Inferior parietal cortex (tissue), 1 donor: ENCODE data around the gene PLXDC2.
A peak's percentile ranks its signal among the peaks of the same experiment; 100 is the strongest.

Experiments used
- DNase-seq: peaks from one replicate; pipeline ENCODE4 v3.0.0-alpha.2; 2016; ENCODE audit errors: extremely low spot score

Gene PLXDC2

DNA sequence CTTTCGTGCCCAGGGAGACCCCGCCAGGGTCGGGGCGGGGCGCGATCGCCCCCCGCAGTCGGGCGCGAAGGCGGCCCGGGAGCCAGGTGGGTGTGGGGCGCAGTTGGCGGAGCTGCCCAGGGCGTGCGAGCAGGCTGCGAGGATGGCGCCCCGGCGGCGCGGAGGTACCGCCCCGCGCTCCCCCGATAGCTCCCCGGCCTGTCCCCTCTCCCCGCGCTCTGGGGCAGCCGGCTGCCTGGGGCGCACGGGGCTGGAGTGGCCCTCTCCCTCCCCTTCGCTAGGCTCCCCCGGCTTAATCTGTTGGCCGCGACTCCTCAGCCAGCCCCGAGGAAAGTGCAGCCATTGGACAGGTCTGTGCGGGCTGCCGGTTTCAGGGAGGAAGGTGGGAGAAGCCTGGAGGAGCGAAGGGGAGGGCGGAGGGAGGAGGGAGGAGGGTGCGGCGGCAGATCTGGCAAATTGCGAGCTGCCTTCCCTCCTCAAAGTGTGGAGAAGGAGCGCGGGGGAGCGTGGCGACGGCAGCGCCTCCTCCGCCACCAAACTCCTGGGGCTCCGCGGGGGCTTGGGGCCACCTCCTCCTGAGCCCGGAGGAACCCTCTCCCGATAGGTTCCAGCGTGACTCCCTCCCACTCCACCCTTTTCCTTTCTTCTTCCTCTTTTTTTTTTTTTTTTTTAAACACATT is 361 bp upstream of the PLXDC2 start:
- DNase-seq = no peak

DNA sequence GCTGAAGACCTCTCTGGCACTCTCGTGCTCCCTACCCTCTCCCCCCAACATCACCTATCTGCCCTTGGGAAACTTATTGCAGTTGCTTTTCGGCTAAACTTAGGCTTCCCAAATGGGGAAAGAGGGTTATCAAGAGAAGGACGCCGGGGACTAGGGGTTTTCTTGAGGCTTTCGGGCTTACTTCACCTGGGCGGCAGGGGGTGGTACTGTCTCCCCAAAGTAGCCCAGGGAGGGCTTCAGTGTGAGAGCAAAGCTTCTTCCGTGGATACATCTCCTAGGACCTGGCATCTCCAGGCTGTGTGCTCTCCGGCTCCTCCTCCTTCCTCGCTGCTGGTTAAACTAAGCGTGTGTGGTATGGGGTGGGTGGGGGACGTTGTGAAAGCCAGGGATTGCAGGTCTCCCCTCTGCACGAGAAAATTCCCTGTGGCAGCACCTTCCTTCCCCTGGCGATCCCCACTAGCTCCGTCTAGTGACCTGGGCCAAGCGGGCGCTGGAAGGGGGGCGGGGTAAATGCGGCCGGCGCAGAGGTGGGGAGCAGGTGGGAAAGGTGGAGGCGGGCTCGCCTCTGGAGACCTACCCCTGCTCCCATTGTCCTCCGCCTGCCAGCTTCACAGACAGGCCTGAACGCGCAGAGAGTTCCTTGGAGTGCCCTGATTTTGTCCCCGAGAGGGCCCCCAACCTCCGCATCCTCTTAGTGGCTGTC is 1.1 kb downstream of the PLXDC2 start:
- no peak for DNase-seq

- no peak for DNase-seq
Measured at GRCh38 chr10:19818876-19819275, 2.6 kb downstream of the PLXDC2 start.

GRCh38 chr10:19819419-19820033 is 3.3 kb downstream of the PLXDC2 start:
- peak; percentile 94 for DNase-seq

DNA sequence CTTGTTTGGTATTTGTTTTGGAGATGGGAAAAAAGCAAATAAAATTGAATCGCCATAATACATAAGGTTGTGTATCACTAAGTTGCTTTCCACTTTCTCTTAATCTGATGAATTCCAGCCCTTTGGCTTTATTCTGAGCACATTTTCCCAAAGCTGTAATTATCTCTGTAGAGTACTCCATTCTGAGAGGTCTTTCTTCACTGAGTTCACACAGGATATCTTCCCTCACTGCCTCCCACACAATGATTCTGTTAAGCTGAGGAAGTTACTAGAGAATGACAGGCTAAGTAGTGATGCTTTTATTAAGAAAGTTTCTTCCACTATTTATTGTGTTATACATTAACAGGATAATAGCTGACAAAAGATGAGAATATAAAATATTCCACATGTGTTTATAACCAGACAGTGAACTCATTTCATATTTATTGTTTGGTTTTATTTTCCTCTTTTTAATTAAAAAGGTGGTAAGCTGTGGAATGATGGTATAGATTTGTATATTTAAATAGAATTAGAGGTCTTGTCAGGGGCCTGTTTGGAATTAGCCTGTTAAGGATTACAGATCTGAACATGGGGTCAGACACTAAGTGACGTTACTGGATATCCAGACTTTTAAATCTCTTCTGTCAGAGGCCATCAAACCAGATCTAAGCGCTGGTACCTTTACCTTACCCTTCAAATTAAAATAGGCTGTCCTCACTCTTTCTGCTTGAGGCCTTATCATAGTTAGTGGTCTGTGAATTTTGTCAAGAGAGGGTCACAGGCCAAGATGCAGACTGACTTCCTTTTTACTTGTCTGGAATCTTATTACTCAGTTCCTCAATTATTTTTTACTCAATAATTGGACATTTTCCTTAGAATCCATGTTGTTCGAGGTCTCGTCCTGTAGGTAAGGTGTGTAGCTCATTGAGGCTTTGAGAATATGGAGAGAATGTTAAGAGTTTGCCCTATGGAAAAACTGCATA is 8.4 kb downstream of the PLXDC2 start:
- no peak for DNase-seq

GRCh38 chr10:19825700-19826099 is 9.5 kb downstream of the PLXDC2 start:
- no peak for DNase-seq

GRCh38 chr10:19826712-19827111 is 10.5 kb downstream of the PLXDC2 start:
- no peak for DNase-seq

- no peak for DNase-seq
Measured at GRCh38 chr10:19828278-19829049, 12.2 kb downstream of the PLXDC2 start.

DNA sequence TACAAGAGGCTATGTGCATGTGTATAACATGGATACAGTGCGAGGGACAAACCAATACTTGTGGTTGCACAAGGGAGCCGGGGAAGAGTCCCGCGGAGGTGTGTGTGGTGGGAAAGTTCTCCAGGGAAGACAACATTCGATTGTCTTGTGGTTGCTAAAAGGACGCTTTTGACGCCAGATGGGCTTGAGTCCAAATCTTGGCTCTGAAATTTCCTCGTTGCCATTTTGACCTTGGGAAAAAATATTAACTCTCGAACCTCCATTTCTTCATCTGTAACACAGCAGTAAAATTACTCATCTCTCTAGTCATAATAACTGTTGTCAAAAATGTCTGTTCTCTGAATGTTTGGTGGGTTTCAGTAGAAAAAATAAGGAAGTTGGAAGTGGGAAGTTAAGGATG is 16.5 kb downstream of the PLXDC2 start:
- no peak for DNase-seq

- DNase-seq = no peak
Measured at GRCh38 chr10:19833170-19833824, 17.1 kb downstream of the PLXDC2 start.

- DNase-seq = no peak
Measured at GRCh38 chr10:19835952-19836351, 19.7 kb downstream of the PLXDC2 start.

GRCh38 chr10:19839090-19839489 is 22.9 kb downstream of the PLXDC2 start:
- DNase-seq = no peak

- DNase-seq = no peak
Measured at GRCh38 chr10:19839552-19839951, 23.3 kb downstream of the PLXDC2 start.

- DNase-seq = no peak
Measured at GRCh38 chr10:19840776-19841175, 24.5 kb downstream of the PLXDC2 start.

- no peak for DNase-seq
Measured at GRCh38 chr10:19843487-19843886, 27.3 kb downstream of the PLXDC2 start.

DNA sequence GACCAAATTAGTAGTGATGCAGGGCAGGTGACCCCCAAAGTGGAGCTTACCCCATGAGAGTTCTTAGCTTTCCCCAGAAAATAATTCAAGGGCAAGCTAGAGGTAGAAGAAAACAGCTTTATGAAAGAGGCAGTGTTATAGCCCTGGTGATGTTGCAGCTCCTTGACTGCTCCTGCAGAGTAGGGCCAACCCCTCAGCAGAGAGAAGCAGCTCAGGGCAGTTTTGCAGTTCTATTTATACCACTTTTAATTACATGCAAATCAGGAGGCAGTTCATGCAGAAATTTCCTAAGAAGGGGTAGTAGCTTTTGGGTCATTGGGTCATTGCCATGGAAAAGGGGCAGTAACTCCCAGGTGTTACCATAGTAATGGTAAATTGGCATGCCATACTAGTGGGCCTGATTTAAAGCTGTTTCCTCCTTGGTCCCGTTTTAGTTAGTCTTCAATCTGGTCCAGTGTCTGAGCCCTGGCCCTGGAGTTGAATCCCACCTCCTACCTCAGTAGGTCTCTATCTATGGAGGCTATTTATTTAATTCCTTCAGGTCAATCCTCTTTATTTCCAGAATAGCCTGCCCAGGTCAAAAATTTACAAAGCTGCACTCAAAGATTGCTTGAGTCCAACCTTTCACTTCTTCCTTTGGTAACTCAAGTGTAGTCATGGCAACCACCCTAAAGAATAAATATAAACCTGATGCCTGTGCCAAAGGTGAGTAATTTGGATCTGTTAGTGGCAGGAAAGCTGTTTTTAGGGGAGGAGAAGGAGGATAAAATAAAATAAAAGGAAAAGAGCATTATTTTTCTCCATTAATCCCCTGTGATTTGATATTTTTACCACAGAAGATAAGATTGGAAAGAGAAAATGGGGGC is 29.5 kb downstream of the PLXDC2 start:
- no peak for DNase-seq

- no peak for DNase-seq
Measured at GRCh38 chr10:19847321-19847720, 31.1 kb downstream of the PLXDC2 start.

- no peak for DNase-seq
Measured at GRCh38 chr10:19848226-19848985, 32.2 kb downstream of the PLXDC2 start.

- DNase-seq = no peak
Measured at GRCh38 chr10:19853831-19854230, 37.6 kb downstream of the PLXDC2 start.
